Measurements from ENCODE around the gene CDH4. TPM values are rescaled to one million over a fixed set of nuclear protein-coding genes. Genes with fewer than 3 reads are reported as not detected.

The CDH4 gene
- total and polyA plus RNA-seq, 2 of the 13 experiments (the other 11 are each of a cell fraction or from before 2014, with no cell fraction given) = not detected

DNA sequence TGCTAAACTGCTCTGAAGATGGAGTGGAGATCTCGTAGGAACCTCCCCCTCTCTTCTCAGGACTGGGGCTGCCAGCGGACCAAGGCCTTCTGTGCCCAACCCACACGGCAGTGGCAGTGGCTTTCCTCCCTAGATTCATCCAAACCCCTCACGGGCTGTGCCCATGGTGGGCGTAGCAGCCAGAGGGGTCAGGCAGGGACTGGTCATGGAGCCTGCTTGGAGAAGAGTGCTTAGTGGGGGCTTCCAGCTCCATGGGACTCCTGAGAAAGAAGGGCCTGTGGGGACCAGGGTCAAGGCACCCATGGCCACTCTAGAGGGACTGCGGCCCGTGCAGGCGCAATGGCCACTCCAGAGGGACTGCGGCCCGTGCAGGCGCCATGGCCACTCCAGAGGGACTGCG, 727.0 kb downstream of the CDH4 start:
- ChIA-PET POLR2A (no interaction called here), CTCF (ENCODE audit: low intra/inter-chr PET ratio, low total read pairs) (no interaction called here)
- H3K27ac ChIP-seq (ENCODE audit: extremely low read length, insufficient read depth, low read length) = no peak overlapping the region
- H3K4me3 ChIP-seq (replicated peaks in 1 of 3; ENCODE audit: insufficient read depth in 1 of 3, low read depth in 2 of 3, low read length in 3 of 3) = no peak overlapping the region
- peaks cover 19 to 47% of the 10 kb centered on the region in 2 experiments for H3K36me3 ChIP-seq (replicated peaks in 1 of 2; ENCODE audit: control insufficient read depth in 1 of 2, insufficient read depth in 2 of 2, low read length in 2 of 2)
- FAIRE-seq (no peak), ATAC-seq (no peak), DNase-seq (ENCODE audit: low spot score) (no peak)
- H2AFZ ChIP-seq (ENCODE audit: low read length) = no peak overlapping the region
- H3K79me2 ChIP-seq (ENCODE audit: insufficient read depth, low read length) = no peaks in the 10 kb centered on the region
- no TSS peak for BruUV-seq (replicated peaks)
- peaks cover 17% of the 10 kb centered on the region; the same call in 1 of the 2 replicates for H4K20me1 ChIP-seq (ENCODE audit: insufficient read depth, low read length)
- H3K9me3 ChIP-seq (ENCODE audit: low read length) = no peaks in the 10 kb centered on the region
- intact Hi-C loops (cut with micrococcal nuclease; ENCODE audit: unreplicated experiment) (no loop called here), in situ Hi-C loops (cut with HindIII; ENCODE audit: extremely low pct_ligation_motif_present, low pct_unique_long_range_greater_than_20kb) (no loop called here)
- H3K4me1 ChIP-seq (ENCODE audit: insufficient read depth, low read length) = 0 out of 2 replicates have a peak, but pooled peaks cover 6% of the 10 kb centered on the region
- 95% methylated on average over 12 of the region's 12 CpGs for WGBS (ENCODE audit: low lambda C conversion rate)
- no peak overlapping the region for H3K4me2 ChIP-seq (ENCODE audit: low read depth, low read length)
- no peaks in the 10 kb centered on the region for H3K27me3 ChIP-seq (ENCODE audit: control insufficient read depth in 1 of 2, insufficient read depth in 2 of 2, low read length in 2 of 2)
- H3K9ac ChIP-seq (ENCODE audit: insufficient read depth, low read depth, low read length) = no peak overlapping the region
- TF ChIP-seq, protein P1, sequence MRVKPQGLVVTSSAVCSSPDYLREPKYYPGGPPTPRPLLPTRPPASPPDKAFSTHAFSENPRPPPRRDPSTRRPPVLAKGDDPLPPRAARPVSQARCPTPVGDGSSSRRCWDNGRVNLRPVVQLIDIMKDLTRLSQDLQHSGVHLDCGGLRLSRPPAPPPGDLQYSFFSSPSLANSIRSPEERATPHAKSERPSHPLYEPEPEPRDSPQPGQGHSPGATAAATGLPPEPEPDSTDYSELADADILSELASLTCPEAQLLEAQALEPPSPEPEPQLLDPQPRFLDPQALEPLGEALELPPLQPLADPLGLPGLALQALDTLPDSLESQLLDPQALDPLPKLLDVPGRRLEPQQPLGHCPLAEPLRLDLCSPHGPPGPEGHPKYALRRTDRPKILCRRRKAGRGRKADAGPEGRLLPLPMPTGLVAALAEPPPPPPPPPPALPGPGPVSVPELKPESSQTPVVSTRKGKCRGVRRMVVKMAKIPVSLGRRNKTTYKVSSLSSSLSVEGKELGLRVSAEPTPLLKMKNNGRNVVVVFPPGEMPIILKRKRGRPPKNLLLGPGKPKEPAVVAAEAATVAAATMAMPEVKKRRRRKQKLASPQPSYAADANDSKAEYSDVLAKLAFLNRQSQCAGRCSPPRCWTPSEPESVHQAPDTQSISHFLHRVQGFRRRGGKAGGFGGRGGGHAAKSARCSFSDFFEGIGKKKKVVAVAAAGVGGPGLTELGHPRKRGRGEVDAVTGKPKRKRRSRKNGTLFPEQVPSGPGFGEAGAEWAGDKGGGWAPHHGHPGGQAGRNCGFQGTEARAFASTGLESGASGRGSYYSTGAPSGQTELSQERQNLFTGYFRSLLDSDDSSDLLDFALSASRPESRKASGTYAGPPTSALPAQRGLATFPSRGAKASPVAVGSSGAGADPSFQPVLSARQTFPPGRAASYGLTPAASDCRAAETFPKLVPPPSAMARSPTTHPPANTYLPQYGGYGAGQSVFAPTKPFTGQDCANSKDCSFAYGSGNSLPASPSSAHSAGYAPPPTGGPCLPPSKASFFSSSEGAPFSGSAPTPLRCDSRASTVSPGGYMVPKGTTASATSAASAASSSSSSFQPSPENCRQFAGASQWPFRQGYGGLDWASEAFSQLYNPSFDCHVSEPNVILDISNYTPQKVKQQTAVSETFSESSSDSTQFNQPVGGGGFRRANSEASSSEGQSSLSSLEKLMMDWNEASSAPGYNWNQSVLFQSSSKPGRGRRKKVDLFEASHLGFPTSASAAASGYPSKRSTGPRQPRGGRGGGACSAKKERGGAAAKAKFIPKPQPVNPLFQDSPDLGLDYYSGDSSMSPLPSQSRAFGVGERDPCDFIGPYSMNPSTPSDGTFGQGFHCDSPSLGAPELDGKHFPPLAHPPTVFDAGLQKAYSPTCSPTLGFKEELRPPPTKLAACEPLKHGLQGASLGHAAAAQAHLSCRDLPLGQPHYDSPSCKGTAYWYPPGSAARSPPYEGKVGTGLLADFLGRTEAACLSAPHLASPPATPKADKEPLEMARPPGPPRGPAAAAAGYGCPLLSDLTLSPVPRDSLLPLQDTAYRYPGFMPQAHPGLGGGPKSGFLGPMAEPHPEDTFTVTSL (CRISPR knock-in tag; IDR thresholded peaks at IDR 0.05; ENCODE audit: borderline replicate concordance) = no peak
- TF ChIP-seq, protein P2, sequence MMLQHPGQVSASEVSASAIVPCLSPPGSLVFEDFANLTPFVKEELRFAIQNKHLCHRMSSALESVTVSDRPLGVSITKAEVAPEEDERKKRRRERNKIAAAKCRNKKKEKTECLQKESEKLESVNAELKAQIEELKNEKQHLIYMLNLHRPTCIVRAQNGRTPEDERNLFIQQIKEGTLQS (CRISPR knock-in tag; IDR thresholded peaks at IDR 0.05) = no peak
- TF ChIP-seq TP53 (CRISPR knock-in tag; conservative IDR thresholded peaks at IDR 0.05) = no peak
- TF ChIP-seq ZNF703 (CRISPR knock-in tag; IDR thresholded peaks at IDR 0.05; ENCODE audit: borderline replicate concordance) = no peak
- no peak for TF ChIP-seq KLF11 (CRISPR knock-in tag; IDR thresholded peaks at IDR 0.05)
- TF ChIP-seq NFATC3 (CRISPR knock-in tag; IDR thresholded peaks at IDR 0.05) = no peak
- TF ChIP-seq TBX3 (IDR thresholded peaks at IDR 0.05; ENCODE audit: borderline replicate concordance) = no peak
- TF ChIP-seq ZNF883 (CRISPR knock-in tag; IDR thresholded peaks at IDR 0.05; ENCODE audit: not compliant biosample characterization) = no peak
- no peak for TF ChIP-seq ZNF816 (CRISPR knock-in tag; IDR thresholded peaks at IDR 0.05; ENCODE audit: borderline replicate concordance)
- TF ChIP-seq AGO1 (IDR thresholded peaks at IDR 0.05; ENCODE audit: low read depth, low read length, poor library complexity, severe bottlenecking) = no peak
- no peak for TF ChIP-seq ZNF282 (IDR thresholded peaks at IDR 0.05; ENCODE audit: partially characterized antibody)
- TF ChIP-seq ZNF7 (CRISPR knock-in tag; IDR thresholded peaks at IDR 0.05) = no peak
- TF ChIP-seq, protein P3, sequence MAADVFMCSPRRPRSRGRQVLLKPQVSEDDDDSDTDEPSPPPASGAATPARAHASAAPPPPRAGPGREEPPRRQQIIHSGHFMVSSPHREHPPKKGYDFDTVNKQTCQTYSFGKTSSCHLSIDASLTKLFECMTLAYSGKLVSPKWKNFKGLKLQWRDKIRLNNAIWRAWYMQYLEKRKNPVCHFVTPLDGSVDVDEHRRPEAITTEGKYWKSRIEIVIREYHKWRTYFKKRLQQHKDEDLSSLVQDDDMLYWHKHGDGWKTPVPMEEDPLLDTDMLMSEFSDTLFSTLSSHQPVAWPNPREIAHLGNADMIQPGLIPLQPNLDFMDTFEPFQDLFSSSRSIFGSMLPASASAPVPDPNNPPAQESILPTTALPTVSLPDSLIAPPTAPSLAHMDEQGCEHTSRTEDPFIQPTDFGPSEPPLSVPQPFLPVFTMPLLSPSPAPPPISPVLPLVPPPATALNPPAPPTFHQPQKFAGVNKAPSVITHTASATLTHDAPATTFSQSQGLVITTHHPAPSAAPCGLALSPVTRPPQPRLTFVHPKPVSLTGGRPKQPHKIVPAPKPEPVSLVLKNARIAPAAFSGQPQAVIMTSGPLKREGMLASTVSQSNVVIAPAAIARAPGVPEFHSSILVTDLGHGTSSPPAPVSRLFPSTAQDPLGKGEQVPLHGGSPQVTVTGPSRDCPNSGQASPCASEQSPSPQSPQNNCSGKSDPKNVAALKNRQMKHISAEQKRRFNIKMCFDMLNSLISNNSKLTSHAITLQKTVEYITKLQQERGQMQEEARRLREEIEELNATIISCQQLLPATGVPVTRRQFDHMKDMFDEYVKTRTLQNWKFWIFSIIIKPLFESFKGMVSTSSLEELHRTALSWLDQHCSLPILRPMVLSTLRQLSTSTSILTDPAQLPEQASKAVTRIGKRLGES (CRISPR knock-in tag; IDR thresholded peaks at IDR 0.05; ENCODE audit: borderline replicate concordance) = no peak
- TF ChIP-seq HDAC6 (IDR thresholded peaks at IDR 0.05; ENCODE audit: low read depth, low read length) = no peak
- no peak for TF ChIP-seq NFE2 (CRISPR knock-in tag; IDR thresholded peaks at IDR 0.05)
- TF ChIP-seq, protein P4, sequence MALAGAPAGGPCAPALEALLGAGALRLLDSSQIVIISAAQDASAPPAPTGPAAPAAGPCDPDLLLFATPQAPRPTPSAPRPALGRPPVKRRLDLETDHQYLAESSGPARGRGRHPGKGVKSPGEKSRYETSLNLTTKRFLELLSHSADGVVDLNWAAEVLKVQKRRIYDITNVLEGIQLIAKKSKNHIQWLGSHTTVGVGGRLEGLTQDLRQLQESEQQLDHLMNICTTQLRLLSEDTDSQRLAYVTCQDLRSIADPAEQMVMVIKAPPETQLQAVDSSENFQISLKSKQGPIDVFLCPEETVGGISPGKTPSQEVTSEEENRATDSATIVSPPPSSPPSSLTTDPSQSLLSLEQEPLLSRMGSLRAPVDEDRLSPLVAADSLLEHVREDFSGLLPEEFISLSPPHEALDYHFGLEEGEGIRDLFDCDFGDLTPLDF (CRISPR knock-in tag; IDR thresholded peaks at IDR 0.05) = no peak

All from HepG2 (cell line).